Bronchial epithelial cell (primary cell): ENCODE measurements around the gene NDUFS6. TPM values are rescaled to one million over a fixed set of nuclear protein-coding genes. Genes with fewer than 3 reads are reported as not detected.

Source experiments
- DNase-seq: peaks from one replicate; pipeline ENCODE4 v3.0.0-alpha.2; 2010; ENCODE audit warnings: low read depth
- FAIRE-seq: peaks from 2 replicates; lab custom pipeline; 2011; peaks lifted over from hg19 to GRCh38; lab: Jason Lieb, UNC
- H3K27me3 ChIP-seq: 2 replicates; pipeline ENCODE4 v1.5.1; 2011; ENCODE audit warnings: low read length; ENCODE audit not compliant: control insufficient read depth, insufficient read depth
- H3K36me3 ChIP-seq: 2 replicates; pipeline ENCODE4 v1.5.1; 2011; ENCODE audit warnings: low read length; ENCODE audit not compliant: control insufficient read depth, insufficient read depth
- H3K4me3 ChIP-seq: 2 replicates; pipeline ENCODE4 v1.5.1; 2011; ENCODE audit warnings: mild to moderate bottlenecking, low read depth, low read length, control low read depth
- CTCF ChIP-seq: IDR thresholded peaks from 2 replicates; pipeline ENCODE4 v1.5.1; 2011; ENCODE audit warnings: mild to moderate bottlenecking, moderate library complexity, low read length, control low read depth, inconsistent platforms; ENCODE audit not compliant: insufficient read depth, severe bottlenecking
- total RNA-seq: library from RNA; depleted of rRNA; stranded (reverse); fragments of >200 nt; gene quantifications from 2 replicates; pipeline ENCODE4 v1.2.1, GENCODE V29; 2014

NDUFS6 gene
- total RNA-seq, 1 donor from 2014 or later, result 21.1 TPM

GRCh38 chr5:1782385-1783215, 18.6 kb upstream of the NDUFS6 start:
- Histone ChIP-seq H3K27me3 (peaks cover 3% of the 10 kb centered on the region), H3K4me3 (no peak overlapping the region), H3K36me3 (no peaks in the 10 kb centered on the region)
- TF ChIP-seq CTCF, result no peak
- FAIRE-seq (peak; percentile 99), DNase-seq (no peak)

GRCh38 chr5:1783216-1783554, 18.0 kb upstream of the NDUFS6 start:
- no peaks in the 10 kb centered on the region for H3K36me3 ChIP-seq
- FAIRE-seq, result no peak
- no peak for DNase-seq
- H3K27me3 ChIP-seq, result peaks cover 3% of the 10 kb centered on the region
- no peak for TF ChIP-seq CTCF
- H3K4me3 ChIP-seq, result no peak overlapping the region

- H3K36me3 ChIP-seq, result no peaks in the 10 kb centered on the region
- peaks cover 3% of the 10 kb centered on the region for H3K27me3 ChIP-seq
- H3K4me3 ChIP-seq, result no peak overlapping the region
- TF ChIP-seq CTCF, result no peak
- peak; percentile 68 for FAIRE-seq
- no peak for DNase-seq
Measured at GRCh38 chr5:1784197-1785050, 16.8 kb upstream of the NDUFS6 start.

GRCh38 chr5:1785062-1785461, 16.1 kb upstream of the NDUFS6 start:
- Histone ChIP-seq H3K36me3 (no peaks in the 10 kb centered on the region), H3K27me3 (peaks cover 3% of the 10 kb centered on the region), H3K4me3 (no peak overlapping the region)
- DNase-seq (no peak), FAIRE-seq (no peak)
- TF ChIP-seq CTCF, result no peak

GRCh38 chr5:1785984-1786383, 15.2 kb upstream of the NDUFS6 start:
- FAIRE-seq (no peak), DNase-seq (no peak)

More at GRCh38 chr5:1785984-1786383, 15.2 kb upstream of the NDUFS6 start:
- no peak overlapping the region for H3K4me3 ChIP-seq
- no peaks in the 10 kb centered on the region for H3K36me3 ChIP-seq
- TF ChIP-seq CTCF, result no peak
- peaks cover 3% of the 10 kb centered on the region for H3K27me3 ChIP-seq
